Esophagus squamous epithelium (tissue), 4 donors: ENCODE data around the gene PKP4.

Source experiments
- POLR2A ChIP-seq, 4 donors: fragments of 450-650 bp; IDR thresholded peaks; one replicate each; pipeline ENCODE4 v1.6.1; 2017; ENCODE audit warnings: antibody characterized with exemption in 4 of 4, mild to moderate bottlenecking in 4 of 4, moderate library complexity in 3 of 4
- TF ChIP-seq, protein P1 (sequence below), 6 experiments: fragments of 450-650 bp in 4 of 6; fragments of 200-600 bp in 2 of 6; sonication (generic) in 2 of 6; IDR thresholded peaks; one replicate each; pipeline ENCODE4 v1.5.1; 2016 to 2019; ENCODE audit warnings: antibody characterized with exemption in 6 of 6, mild to moderate bottlenecking in 4 of 6, moderate library complexity in 4 of 6

DNA sequence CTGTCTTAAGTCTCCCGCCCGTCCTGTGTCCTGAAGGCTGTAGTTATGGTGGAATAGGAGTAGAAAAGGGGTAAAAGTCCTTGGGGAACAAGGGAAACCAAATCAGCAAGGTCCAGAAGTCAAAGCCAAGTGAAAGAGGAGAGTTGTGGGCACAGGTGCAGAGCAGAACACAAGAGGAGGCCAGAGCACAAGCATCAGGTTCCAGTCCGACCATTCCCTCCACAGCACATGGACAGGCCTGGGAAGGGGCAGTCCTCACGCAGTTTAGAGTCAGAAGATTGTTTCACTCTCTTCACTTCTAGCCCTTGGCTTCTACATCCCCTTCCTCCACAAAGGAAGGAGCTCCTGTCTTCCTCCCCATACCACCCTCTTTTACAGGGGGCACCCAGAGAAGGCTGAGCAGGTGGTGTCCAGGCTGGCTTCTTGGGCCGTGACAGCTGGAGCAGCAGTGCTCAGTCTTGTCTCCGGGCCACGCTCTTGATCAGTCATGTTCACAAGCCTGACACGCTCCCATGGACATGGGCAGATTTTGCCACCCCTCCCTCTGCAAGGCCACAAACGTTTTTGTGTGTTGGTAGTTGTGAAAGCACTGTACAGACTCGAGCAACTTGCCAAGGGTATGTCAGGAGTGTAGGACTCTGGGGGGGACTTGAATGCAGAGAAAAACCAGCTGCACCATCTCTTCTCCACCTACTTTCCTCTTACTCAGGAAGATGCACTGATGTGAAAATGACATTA, 199.9 kb downstream of the PKP4 start:
- TF ChIP-seq, protein P1, sequence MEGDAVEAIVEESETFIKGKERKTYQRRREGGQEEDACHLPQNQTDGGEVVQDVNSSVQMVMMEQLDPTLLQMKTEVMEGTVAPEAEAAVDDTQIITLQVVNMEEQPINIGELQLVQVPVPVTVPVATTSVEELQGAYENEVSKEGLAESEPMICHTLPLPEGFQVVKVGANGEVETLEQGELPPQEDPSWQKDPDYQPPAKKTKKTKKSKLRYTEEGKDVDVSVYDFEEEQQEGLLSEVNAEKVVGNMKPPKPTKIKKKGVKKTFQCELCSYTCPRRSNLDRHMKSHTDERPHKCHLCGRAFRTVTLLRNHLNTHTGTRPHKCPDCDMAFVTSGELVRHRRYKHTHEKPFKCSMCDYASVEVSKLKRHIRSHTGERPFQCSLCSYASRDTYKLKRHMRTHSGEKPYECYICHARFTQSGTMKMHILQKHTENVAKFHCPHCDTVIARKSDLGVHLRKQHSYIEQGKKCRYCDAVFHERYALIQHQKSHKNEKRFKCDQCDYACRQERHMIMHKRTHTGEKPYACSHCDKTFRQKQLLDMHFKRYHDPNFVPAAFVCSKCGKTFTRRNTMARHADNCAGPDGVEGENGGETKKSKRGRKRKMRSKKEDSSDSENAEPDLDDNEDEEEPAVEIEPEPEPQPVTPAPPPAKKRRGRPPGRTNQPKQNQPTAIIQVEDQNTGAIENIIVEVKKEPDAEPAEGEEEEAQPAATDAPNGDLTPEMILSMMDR (IDR thresholded peaks at IDR 0.05), result no peak
- TF ChIP-seq POLR2A (IDR thresholded peaks at IDR 0.05), result no peak
